Sigmoid colon (tissue), 4 donors: Measurements from ENCODE around the gene TMEM132D.

Source experiments
- EP300 ChIP-seq, 4 donors: sonication (generic); formaldehyde crosslinking; IDR thresholded peaks; one replicate each; pipeline ENCODE4 v1.6.1; 2017; ENCODE audit warnings: antibody characterized with exemption in 4 of 4
- POLR2A ChIP-seq, 2 donors: fragments of 450-650 bp; IDR thresholded peaks; one replicate each; pipeline ENCODE4 v1.6.1; 2016; ENCODE audit warnings: antibody characterized with exemption in 2 of 2, mild to moderate bottlenecking in 2 of 2, moderate library complexity in 2 of 2
- POLR2AphosphoS5 ChIP-seq, 4 donors: sonication (generic); formaldehyde crosslinking; IDR thresholded peaks; one replicate each; pipeline ENCODE4 v1.6.1; 2017; ENCODE audit warnings: antibody characterized with exemption in 4 of 4
- TF ChIP-seq, protein P1 (sequence below), 4 experiments: fragments of 450-650 bp in 3 of 4; fragments of 200-600 bp in 1 of 4; IDR thresholded peaks; one replicate each; pipeline ENCODE4 v1.5.1; 2016 to 2019; ENCODE audit warnings: antibody characterized with exemption in 4 of 4, mild to moderate bottlenecking in 3 of 4, moderate library complexity in 2 of 4

DNA sequence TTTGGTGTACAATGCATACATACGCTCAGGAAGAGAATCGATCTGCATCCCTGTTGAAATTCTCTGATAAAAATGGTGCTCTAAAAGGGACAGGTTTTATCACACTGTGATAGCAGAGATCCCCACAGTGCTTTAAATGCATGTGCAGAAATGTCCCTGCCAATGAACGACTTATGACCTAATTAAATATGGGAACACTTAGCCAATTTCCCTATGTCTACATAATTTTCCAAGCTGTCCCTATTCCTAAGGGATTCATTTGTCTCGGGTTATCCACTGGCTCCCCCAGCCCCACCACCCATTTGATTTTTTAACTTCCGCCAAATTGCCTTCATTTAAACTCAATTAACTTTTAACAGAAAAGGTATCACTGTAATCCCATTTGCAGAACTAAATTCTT, 284.6 kb downstream of the TMEM132D start:
- TF ChIP-seq, protein P1, sequence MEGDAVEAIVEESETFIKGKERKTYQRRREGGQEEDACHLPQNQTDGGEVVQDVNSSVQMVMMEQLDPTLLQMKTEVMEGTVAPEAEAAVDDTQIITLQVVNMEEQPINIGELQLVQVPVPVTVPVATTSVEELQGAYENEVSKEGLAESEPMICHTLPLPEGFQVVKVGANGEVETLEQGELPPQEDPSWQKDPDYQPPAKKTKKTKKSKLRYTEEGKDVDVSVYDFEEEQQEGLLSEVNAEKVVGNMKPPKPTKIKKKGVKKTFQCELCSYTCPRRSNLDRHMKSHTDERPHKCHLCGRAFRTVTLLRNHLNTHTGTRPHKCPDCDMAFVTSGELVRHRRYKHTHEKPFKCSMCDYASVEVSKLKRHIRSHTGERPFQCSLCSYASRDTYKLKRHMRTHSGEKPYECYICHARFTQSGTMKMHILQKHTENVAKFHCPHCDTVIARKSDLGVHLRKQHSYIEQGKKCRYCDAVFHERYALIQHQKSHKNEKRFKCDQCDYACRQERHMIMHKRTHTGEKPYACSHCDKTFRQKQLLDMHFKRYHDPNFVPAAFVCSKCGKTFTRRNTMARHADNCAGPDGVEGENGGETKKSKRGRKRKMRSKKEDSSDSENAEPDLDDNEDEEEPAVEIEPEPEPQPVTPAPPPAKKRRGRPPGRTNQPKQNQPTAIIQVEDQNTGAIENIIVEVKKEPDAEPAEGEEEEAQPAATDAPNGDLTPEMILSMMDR (IDR thresholded peaks at IDR 0.05): no peak
- TF ChIP-seq POLR2A (IDR thresholded peaks at IDR 0.05): no peak
- no peak for TF ChIP-seq POLR2AphosphoS5 (IDR thresholded peaks at IDR 0.05)
- TF ChIP-seq EP300 (IDR thresholded peaks at IDR 0.05): no peak
